Fibroblast of skin of back (primary cell): ENCODE measurements around the gene LYZ.
A peak's percentile ranks its signal among the peaks of the same experiment; 100 is the strongest.

ENCODE experiments used
- DNase-seq: peaks from one replicate; pipeline ENCODE4 v3.0.0-alpha.2; 2013

LYZ gene

GRCh38 chr12:69388371-69388770 is 40.2 kb downstream of the LYZ start:
- peak; percentile 65 for DNase-seq

GRCh38 chr12:69389831-69390230 is 41.6 kb downstream of the LYZ start:
- DNase-seq, result peak; percentile 85

GRCh38 chr12:69392179-69392928 is 44.2 kb downstream of the LYZ start:
- peak; percentile 55 for DNase-seq

GRCh38 chr12:69396041-69396440 is 47.9 kb downstream of the LYZ start:
- DNase-seq, result no peak

- DNase-seq, result no peak
These were observed 48.8 kb downstream of the LYZ start for GRCh38 chr12:69396963-69397362.

GRCh38 chr12:69397978-69398377 is 49.8 kb downstream of the LYZ start:
- no peak for DNase-seq

- no peak for DNase-seq
These were observed 53.8 kb downstream of the LYZ start for GRCh38 chr12:69401940-69402339.
